DMS53 treated with DMSO at 0.1 percent for 48 hours (cell line): ENCODE measurements around the gene LIN28B.
"Not testable (repeated sequence)": the region's sequence is repeated elsewhere in the genome, so short reads cannot be mapped to it uniquely, and the experiment has no call there.

ENCODE experiments used
- DNase-seq: peaks from one replicate; lab custom pipeline; 2025; ENCODE audit not compliant: unreplicated experiment; lab: John Stamatoyannopoulos, UW

The LIN28B gene

DNA sequence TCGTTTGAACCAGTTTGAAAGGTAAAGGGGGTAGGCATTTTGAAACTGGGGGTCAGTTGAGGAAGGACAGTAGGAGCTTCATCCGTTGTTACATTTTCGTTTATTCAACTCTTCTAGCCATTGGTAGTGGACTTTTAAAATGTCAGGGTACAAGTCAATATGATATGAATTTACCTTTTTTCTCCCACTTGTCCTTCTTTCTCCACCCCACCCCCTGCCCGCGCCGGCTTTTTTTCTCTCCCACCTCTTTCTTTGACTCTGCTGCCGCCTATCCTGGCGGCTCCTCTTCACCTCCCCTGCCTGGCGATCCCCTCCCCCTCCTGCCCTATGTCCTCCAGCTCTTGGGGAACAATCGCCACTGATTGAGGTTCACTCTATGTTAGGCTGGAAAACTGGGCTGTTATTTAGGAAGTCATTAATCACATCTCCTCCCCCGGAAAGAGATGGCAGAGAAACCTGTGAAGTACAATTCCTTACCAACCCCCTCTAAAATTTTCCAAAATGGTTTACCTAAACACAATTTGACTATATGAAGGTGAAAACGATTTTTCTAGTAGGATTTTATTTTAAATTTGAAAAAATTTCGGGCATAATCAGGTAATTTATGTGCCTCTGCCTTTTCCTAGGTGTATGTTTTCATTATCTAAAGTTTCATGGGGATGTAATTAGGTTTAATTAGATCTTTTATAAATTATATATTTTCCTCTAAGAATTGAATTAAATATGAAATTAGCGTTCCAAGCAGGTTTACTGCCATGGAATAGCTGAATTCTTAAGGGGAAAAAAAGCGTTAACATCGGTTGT lies 778 bp upstream of the LIN28B start:
- no peak for DNase-seq

DNA sequence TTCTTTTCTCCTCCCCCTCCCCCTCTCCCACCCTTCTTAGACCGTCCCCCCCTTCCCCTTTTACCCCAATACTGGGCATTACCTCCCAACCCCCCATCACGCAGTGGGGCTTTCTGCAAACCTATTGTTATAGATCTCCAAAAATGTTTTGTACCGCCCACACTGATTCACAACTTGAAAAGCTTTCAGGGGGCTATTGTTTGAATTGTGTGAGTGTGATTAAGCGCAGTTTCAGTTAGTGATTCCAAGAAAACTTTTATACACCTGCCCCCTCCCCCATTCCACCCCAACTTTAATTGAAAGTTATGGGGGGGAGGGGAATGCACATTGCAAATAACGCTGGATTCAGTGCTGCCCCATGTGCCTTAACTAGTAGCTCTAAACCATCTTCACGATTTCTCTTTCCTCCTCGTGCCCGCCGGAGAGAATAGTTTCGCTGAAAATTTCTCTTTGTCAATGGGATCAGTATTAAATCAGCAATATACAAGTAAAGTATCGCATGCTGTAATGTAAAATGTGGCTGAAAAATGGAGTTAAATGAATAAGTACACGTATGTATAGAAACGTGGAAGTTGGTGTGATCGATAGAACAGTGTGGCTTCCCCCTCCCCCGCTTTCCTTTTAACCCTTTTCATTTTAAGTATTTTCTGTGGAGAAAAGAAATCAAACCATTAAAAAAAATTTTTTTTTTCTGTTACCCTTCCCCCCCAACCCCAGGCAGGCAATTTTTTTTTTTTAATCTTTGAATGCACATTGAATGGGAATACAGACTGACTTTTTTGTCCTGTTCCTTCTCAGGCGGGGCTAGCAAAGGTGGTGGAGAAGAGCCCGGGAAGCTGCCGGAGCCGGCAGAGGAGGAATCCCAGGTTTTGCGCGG lies 632 bp downstream of the LIN28B start:
- DNase-seq, result no peak

DNA sequence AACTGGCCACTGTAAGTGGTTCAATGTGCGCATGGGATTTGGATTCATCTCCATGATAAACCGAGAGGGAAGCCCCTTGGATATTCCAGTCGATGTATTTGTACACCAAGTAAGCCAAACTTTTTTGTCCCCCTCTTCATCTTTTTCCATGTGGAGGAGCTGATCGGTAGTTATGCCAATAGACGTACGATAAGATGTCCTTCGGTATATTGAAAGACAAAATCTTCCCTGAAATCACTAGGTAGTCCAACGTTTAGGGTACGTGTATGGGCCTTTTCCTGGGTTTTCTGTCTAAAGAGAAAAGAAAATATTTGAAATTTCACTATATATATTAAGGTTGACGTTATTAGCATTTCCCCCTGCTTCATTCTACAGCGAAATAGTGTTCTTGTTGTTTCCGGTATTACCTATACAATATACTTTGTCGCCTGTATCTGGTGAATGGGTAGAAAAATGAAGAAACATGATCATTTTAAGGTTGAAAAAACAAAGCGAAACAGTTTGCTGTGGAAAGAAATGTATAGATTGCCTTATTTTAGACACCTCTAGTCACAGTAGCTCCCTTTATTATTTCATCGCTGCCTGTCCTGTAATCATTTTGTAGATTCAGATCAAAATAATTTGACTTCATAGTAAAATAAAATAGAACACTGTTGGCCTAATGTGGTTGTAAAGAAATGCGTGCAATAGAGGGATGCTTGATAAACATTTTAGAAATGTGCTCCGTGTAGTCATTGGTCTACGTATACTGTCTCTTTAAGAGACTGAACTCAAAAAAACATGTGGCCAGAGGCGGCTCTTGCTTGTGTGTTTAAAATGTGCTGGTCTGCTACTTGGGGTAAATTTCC lies 1.5 kb downstream of the LIN28B start:
- DNase-seq, result peak; percentile 8

- DNase-seq, result no peak
These were observed 2.3 kb downstream of the LIN28B start for GRCh38 chr6:104959026-104959858.

DNA sequence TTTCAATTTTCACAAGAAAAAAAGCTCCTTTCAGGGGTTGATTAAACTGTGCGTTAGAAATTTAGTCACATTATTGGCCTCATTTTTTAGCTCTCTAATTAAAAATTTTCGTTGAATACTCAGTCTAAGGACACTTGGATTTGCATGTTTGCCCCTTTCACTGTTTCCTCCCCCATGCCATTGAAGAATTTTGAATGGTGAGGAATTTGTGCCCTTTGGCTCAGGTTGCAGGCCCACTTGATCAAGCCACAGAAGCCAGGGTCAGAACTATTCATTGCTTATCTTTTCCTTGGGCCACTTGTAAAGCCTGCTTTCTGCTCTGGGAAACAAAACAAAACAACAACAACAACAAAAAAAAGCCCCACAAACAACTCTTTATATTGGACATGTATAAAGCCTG lies 12.2 kb downstream of the LIN28B start:
- DNase-seq, result no peak

GRCh38 chr6:104969785-104970581 lies 13.1 kb downstream of the LIN28B start:
- DNase-seq, result no peak

DNA sequence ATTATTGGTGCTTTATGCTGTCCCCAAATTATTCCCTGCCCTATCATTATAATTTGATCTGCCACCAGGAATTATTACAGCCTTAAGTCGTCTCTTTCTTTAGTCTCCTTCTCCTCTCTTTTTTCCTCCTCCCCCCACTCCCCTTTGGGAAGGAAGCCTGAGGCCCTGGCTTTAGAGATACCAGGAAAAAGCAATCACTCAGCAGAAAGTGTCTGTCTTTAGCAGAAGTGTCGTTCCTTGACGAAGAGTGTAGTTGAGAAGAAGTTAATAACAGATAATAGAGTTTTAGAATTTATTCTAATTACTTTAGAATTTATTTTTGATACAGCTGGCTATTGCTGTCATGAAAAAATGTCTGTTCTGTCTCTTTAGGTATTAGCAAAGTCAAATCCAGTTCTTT lies 16.5 kb downstream of the LIN28B start:
- DNase-seq, result no peak

- no peak for DNase-seq
These were observed 26.4 kb downstream of the LIN28B start for GRCh38 chr6:104983296-104983695.

- no peak for DNase-seq
These were observed 26.9 kb downstream of the LIN28B start for GRCh38 chr6:104983776-104984175.

DNA sequence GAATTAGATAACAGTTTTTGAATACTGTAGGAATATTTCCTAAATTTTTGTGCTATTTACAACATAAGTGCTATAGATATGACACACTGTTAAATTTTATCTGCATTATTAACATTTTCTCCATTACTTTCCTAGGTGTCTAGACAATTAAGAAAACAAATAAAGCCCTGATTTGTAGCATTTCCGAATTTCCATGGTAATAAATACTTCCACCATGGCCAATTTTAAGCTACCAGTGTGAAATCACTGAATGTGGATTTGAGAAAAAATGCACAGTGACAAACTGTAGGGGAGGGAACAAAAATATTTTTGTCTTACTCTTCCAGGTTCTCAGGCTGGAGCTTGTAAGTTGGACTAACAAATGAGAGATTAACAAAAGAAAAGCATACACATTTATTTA lies 27.9 kb downstream of the LIN28B start:
- DNase-seq, result no peak

GRCh38 chr6:104985875-104986274 lies 29.0 kb downstream of the LIN28B start:
- DNase-seq, result not testable (repeated sequence)

- DNase-seq, result no peak
These were observed 29.7 kb downstream of the LIN28B start for GRCh38 chr6:104986625-104987024.

DNA sequence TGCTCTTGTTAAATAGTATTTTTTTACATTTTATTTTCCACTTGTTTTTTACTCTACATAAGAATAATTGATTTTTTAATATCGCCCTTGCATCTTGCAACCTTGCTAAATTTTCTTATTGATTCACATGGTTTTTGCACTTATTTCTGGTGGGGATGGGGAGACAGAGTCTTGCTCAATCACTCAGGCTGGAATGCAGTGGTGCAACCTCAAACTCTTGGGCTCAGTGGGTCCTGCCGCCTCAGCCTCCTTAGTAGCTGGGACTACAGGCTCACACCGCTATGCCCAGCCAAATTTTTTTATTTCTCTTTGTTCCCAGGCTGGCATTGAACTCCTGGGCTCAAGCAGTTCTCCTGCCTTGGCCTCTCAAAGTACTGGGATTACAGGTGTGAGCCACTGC lies 30.3 kb downstream of the LIN28B start:
- DNase-seq, result no peak

DNA sequence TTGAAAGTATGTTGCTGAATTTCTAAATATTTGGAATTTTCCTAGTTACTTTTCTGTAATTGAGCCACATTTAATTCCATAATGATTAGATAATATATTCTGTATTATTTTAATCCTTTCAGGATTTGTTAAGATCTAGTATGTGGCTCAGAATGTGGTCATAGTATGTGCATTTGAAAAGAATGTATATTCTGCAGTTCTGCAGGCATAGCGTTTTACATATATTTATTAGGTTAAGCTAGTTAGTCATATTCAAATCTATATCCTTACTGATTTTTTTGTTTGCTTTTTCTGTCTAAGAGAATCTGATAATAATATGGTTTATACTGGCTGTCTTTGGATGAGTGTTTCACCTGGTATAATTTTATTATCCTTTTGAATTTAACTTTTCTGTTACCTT lies 33.2 kb downstream of the LIN28B start:
- DNase-seq, result no peak

DNA sequence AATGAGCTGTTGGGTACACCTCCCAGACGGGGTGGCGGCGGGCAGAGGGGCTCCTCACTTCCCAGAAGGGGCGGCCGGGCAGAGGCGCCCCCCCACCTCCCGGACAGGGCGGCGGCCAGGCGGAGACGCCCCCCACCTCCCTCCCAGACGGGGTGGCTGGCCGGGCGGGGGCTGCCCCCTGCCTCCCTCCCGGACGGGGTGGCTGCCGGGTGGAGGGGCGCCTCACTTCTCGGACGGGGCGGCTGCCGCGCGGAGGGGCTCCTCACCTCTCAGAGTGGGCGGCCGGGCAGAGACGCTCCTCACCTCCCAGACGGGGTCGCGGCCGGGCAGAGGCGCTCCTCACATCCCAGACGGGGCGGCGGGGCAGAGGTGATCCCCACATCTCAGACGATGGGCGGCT lies 34.2 kb downstream of the LIN28B start:
- not testable (repeated sequence) for DNase-seq

- DNase-seq, result not testable (repeated sequence)
These were observed 36.7 kb downstream of the LIN28B start for GRCh38 chr6:104993576-104993975.

GRCh38 chr6:104995989-104996617 lies 39.2 kb downstream of the LIN28B start:
- DNase-seq, result no peak

- no peak for DNase-seq
These were observed 44.2 kb downstream of the LIN28B start for GRCh38 chr6:105001063-105001462.

- no peak for DNase-seq
These were observed 45.0 kb downstream of the LIN28B start for GRCh38 chr6:105001906-105002305.
